Keratinocyte (primary cell): Measurements from ENCODE around the gene RAB4A.

Experiments
- EZH2 ChIP-seq: IDR thresholded peaks from one replicate; pipeline ENCODE4 v1.6.1; 2012; ENCODE audit warnings: inconsistent platforms, mild to moderate bottlenecking, low read length, moderate library complexity
- TF ChIP-seq, protein P1 (sequence below), 3 experiments: IDR thresholded peaks in 1 of 3; conservative IDR thresholded peaks in 1 of 3; optimal IDR thresholded peaks in 1 of 3; 2 replicates in 2 of 3; 3 replicates in 1 of 3; pipeline versions ENCODE3 to v1.5.1; 2011; ENCODE audit warnings: low read length in 3 of 3, mild to moderate bottlenecking in 3 of 3, moderate library complexity in 2 of 3, control low read depth in 1 of 3, inconsistent platforms in 1 of 3; ENCODE audit not compliant: insufficient read depth in 2 of 3; ENCODE audit errors: extremely low read depth in 1 of 3

DNA sequence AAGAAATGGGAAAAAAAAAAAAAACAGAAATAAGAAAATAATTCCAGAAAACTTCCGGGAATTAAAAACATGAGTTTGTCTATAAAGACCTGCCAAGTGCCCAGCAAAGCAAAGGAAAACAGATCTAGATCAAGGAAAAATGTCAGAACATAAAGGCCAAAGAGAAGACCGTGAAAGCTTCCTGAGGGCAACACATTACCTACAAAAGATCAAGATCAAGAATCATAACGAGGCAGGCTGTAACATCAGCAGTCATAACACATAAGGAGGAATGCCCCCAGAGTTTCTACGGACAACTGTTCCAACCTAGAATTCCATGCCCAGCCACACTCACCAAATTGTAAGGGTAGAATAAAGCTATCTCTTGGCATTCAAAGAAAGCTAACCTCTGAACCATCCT, 68.2 kb downstream of the RAB4A start:
- TF ChIP-seq, protein P1, sequence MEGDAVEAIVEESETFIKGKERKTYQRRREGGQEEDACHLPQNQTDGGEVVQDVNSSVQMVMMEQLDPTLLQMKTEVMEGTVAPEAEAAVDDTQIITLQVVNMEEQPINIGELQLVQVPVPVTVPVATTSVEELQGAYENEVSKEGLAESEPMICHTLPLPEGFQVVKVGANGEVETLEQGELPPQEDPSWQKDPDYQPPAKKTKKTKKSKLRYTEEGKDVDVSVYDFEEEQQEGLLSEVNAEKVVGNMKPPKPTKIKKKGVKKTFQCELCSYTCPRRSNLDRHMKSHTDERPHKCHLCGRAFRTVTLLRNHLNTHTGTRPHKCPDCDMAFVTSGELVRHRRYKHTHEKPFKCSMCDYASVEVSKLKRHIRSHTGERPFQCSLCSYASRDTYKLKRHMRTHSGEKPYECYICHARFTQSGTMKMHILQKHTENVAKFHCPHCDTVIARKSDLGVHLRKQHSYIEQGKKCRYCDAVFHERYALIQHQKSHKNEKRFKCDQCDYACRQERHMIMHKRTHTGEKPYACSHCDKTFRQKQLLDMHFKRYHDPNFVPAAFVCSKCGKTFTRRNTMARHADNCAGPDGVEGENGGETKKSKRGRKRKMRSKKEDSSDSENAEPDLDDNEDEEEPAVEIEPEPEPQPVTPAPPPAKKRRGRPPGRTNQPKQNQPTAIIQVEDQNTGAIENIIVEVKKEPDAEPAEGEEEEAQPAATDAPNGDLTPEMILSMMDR (optimal IDR thresholded peaks at IDR 0.05 in 1 of 3, IDR thresholded peaks at IDR 0.05 in 1 of 3, conservative IDR thresholded peaks at IDR 0.05 in 1 of 3; ENCODE audit: extremely low read depth in 1 of 3, insufficient read depth in 2 of 3, low read length in 3 of 3), result no peak
- no peak for TF ChIP-seq EZH2
